IMR-90 (cell line): ENCODE results near the gene DIPK1A. TPM values are rescaled to one million over a fixed set of nuclear protein-coding genes. Genes with fewer than 3 reads are reported as not detected.

Experiments used
- ATAC-seq: fragments of 200-7000 bp; cut with Tn5 transposase; 2 replicates; pipeline ENCODE4 v1.9.1; 2020; ENCODE audit warnings: low read depth, mild to moderate bottlenecking, moderate library complexity
- BruUV-seq: library from RNA; stranded (reverse); fragments of 400-500 nt; replicated peaks from 2 replicates; lab custom pipeline; 2021; lab: Mats Ljungman, UMichigan
- CTCF ChIA-PET: fragments of 300-600 bp; formaldehyde crosslinking; extraction: SDS; loops from one replicate; lab custom pipeline; 2021; ENCODE audit warnings: antibody characterized with exemption; lab: Yijun Ruan, JAX
- POLR2A ChIA-PET: fragments of 300-600 bp; sonication (Branson Sonifier 250); formaldehyde crosslinking; loops from one replicate; lab custom pipeline; 2022; ENCODE audit warnings: antibody characterized with exemption; ENCODE audit not compliant: unreplicated experiment; lab: Charles Lee
- DNase-seq: peaks from one replicate; pipeline ENCODE4 v3.0.0; 2013
- H2AFZ ChIP-seq: replicated peaks from 2 replicates; pipeline ENCODE3; 2013; ENCODE audit warnings: low read length, mild to moderate bottlenecking; ENCODE audit not compliant: poor library complexity
- H2AK5ac ChIP-seq: 2 replicates; pipeline ENCODE4 v1.6.1; 2013; ENCODE audit warnings: low read depth, low read length, inconsistent platforms
- H2AK9ac ChIP-seq: replicated peaks from 2 replicates; pipeline ENCODE3; 2013; ENCODE audit warnings: mild to moderate bottlenecking, low read depth, low read length, moderate library complexity; ENCODE audit not compliant: poor library complexity
- H2BK120ac ChIP-seq: 2 replicates; pipeline ENCODE4 v1.6.1; 2013; ENCODE audit warnings: low read depth, low read length, inconsistent platforms
- H2BK15ac ChIP-seq: 3 replicates; pipeline ENCODE4 v1.6.1; 2013; ENCODE audit warnings: low read depth, low read length, inconsistent platforms
- H2BK20ac ChIP-seq: 2 replicates; pipeline ENCODE4 v1.6.1; 2013; ENCODE audit warnings: low read depth, mild to moderate bottlenecking, inconsistent platforms, low read length, moderate library complexity
- H2BK5ac ChIP-seq: 2 replicates; pipeline ENCODE4 v1.6.1; 2013; ENCODE audit warnings: mild to moderate bottlenecking, low read depth, low read length, inconsistent platforms; ENCODE audit not compliant: poor library complexity, severe bottlenecking
- H3K14ac ChIP-seq: replicated peaks from 2 replicates; pipeline ENCODE4 v1.6.1; 2013; ENCODE audit warnings: low read depth, low read length, inconsistent platforms
- H3K18ac ChIP-seq: 2 replicates; pipeline ENCODE4 v1.6.1; 2013; ENCODE audit warnings: low read depth, low read length, control low read depth
- H3K23ac ChIP-seq: 2 replicates; pipeline ENCODE4 v1.6.1; 2013; ENCODE audit warnings: low read depth, low read length, inconsistent platforms
- H3K27ac ChIP-seq: 2 replicates; pipeline ENCODE4 v1.5.1; 2013; ENCODE audit warnings: mild to moderate bottlenecking, control low read depth, low read length; ENCODE audit not compliant: insufficient read depth
- H3K27me3 ChIP-seq: 2 replicates; pipeline ENCODE4 v1.6.1; 2013; ENCODE audit warnings: low read length; ENCODE audit not compliant: control insufficient read depth, insufficient read depth
- H3K36me3 ChIP-seq: 2 replicates; pipeline ENCODE4 v1.6.1; 2013; ENCODE audit warnings: low read length, mixed read lengths; ENCODE audit not compliant: control insufficient read depth, insufficient read depth
- H3K4ac ChIP-seq: 2 replicates; pipeline ENCODE4 v1.6.1; 2013; ENCODE audit warnings: low read depth, low read length, inconsistent platforms
- H3K4me1 ChIP-seq: 2 replicates; pipeline ENCODE4 v1.6.1; 2013; ENCODE audit warnings: low read length, mixed read lengths; ENCODE audit not compliant: control insufficient read depth, insufficient read depth
- H3K4me2 ChIP-seq: 2 replicates; pipeline ENCODE4 v1.6.1; 2013; ENCODE audit warnings: low read depth, mild to moderate bottlenecking, control low read depth, low read length, moderate library complexity
- H3K4me3 ChIP-seq: 2 replicates; pipeline ENCODE4 v1.5.1; 2013; ENCODE audit warnings: low read depth, mild to moderate bottlenecking, control low read depth, low read length, moderate library complexity; ENCODE audit not compliant: insufficient read depth
- H3K56ac ChIP-seq: 2 replicates; pipeline ENCODE4 v1.6.1; 2013; ENCODE audit warnings: low read length, inconsistent platforms; ENCODE audit not compliant: insufficient read depth; ENCODE audit errors: extremely low read depth
- H3K79me1 ChIP-seq, 2 experiments: 2 replicates each; pipeline ENCODE4 v1.6.1; 2013; ENCODE audit warnings: low read length in 2 of 2, inconsistent platforms in 1 of 2, low read depth in 1 of 2
- H3K9ac ChIP-seq: 2 replicates; pipeline ENCODE4 v1.6.1; 2013; ENCODE audit warnings: low read depth, low read length, control low read depth
- H3K9me1 ChIP-seq: 2 replicates; pipeline ENCODE4 v1.6.1; 2013; ENCODE audit warnings: low read length, inconsistent platforms; ENCODE audit not compliant: insufficient read depth
- H3K9me3 ChIP-seq: 2 replicates; pipeline ENCODE4 v1.6.1; 2013; ENCODE audit warnings: low read length; ENCODE audit not compliant: control insufficient read depth, insufficient read depth
- H4K20me1 ChIP-seq: 2 replicates; pipeline ENCODE4 v1.6.1; 2013; ENCODE audit warnings: low read length, inconsistent platforms; ENCODE audit not compliant: insufficient read depth
- H4K5ac ChIP-seq: 2 replicates; pipeline ENCODE4 v1.6.1; 2013; ENCODE audit warnings: mild to moderate bottlenecking, low read depth, low read length, control low read depth
- H4K8ac ChIP-seq, 2 experiments: 2 replicates each; pipeline ENCODE4 v1.6.1; 2013; ENCODE audit warnings: low read depth in 2 of 2, low read length in 2 of 2, control low read depth in 1 of 2, inconsistent platforms in 1 of 2
- H4K91ac ChIP-seq: 2 replicates; pipeline ENCODE4 v1.6.1; 2013; ENCODE audit warnings: low read depth, low read length, inconsistent platforms; ENCODE audit not compliant: insufficient read depth
- MAZ ChIP-seq: IDR thresholded peaks from 2 replicates; pipeline ENCODE4 v1.6.1; 2012; ENCODE audit warnings: low read depth, mild to moderate bottlenecking, low read length, improper control_type of control experiment, moderate library complexity, borderline replicate concordance
- MXI1 ChIP-seq: IDR thresholded peaks from 2 replicates; pipeline ENCODE4 v1.6.1; 2012; ENCODE audit warnings: low read depth, mild to moderate bottlenecking, low read length, moderate library complexity, borderline replicate concordance
- WGBS, 2 experiments: methylation state at CpG; one replicate each; pipeline versions ENCODE4 v1.1.5 to v1.1.7; 2013; ENCODE audit warnings: missing lambda C conversion rate in 2 of 2; ENCODE audit not compliant: insufficient read length in 1 of 2; ENCODE audit errors: extremely low coverage in 2 of 2; 5-methylcytosine and 5-hydroxymethylcytosine counted together
- dilution Hi-C: fragments of 300-500 bp; cut with HindIII; formaldehyde crosslinking; loops from one replicate; pipeline ENCODE4 v1.14.3; 2018; ENCODE audit warnings: low sequenced_read_pairs; ENCODE audit not compliant: unreplicated experiment
- in situ Hi-C: fragments of 300-500 bp; cut with MboI; formaldehyde crosslinking; loops from 3 replicates; pipeline ENCODE4 v1.14.3; 2019; ENCODE audit warnings: low sequenced_read_pairs, inconsistent platforms, mixed read lengths
- intact Hi-C: fragments of 100-400 bp; cut with micrococcal nuclease; formaldehyde crosslinking; loops from 2 replicates; pipeline ENCODE4 v1.10.0; 2022
- polyA plus RNA-seq, 3 experiments: library from polyadenylated mRNA; depleted of rRNA; stranded (reverse); fragments of >200 nt; gene quantifications; 2 replicates each; pipeline ENCODE4 v1.2.3, GENCODE V29; 2012; ENCODE audit warnings: low replicate concordance in 1 of 3
- total RNA-seq: library from RNA; depleted of rRNA; stranded (reverse); fragments of >200 nt; gene quantifications from 2 replicates; pipeline ENCODE4 v1.2.3, GENCODE V29; 2012

DIPK1A gene
- total and polyA plus RNA-seq, 2 of the 4 experiments (the other 2 are of a cell fraction) = 4.7 to 5.7 TPM

DNA sequence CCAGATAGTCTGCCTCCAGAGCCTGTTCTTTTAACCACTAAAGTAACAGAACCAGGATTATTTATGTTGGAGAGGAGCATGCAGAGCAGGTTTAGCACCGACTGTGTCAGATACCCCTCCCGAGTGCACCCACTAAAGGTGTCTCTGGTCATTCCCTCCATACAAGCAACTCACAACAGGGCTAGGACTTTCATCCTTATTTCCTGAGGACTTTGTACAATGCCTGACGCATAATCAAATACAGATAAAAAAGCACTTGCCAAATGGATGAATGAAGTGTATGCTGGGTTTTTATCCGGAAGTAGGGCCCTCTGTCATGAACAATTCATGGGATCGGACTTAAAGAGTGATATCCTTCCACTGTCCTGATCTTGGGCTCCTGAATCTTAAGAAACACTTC lies 103.4 kb downstream of the DIPK1A start:
- ChIA-PET CTCF (interaction anchor here (1.5 to 2.8 kb wide), 4 partner anchors 12 to 136 kb away, joined by 4 to 29 read pairs (median 21); partner anchors contain the start of gene DIPK1A), POLR2A (no interaction called here)
- no peaks in the 10 kb centered on the region for H3K36me3 ChIP-seq
- no peak overlapping the region for H4K8ac ChIP-seq
- intact Hi-C loops = no loop called here
- no peak overlapping the region for H3K18ac ChIP-seq
- no peak overlapping the region for H4K5ac ChIP-seq
- no peak overlapping the region for H2BK20ac ChIP-seq
- no TSS peak for BruUV-seq
- no peak overlapping the region for H3K4ac ChIP-seq
- in situ Hi-C loops = no loop called here
- H3K4me1 ChIP-seq = no peaks in the 10 kb centered on the region
- H4K20me1 ChIP-seq = no peaks in the 10 kb centered on the region
- H3K27ac ChIP-seq = no peak overlapping the region
- DNase-seq (no peak), ATAC-seq (no peak)
- H3K9me1 ChIP-seq = no peaks in the 10 kb centered on the region
- no peak overlapping the region for H2AK5ac ChIP-seq
- H3K9ac ChIP-seq = no peak overlapping the region
- no peaks in the 10 kb centered on the region; a peak in 1 of 4 replicates for H3K79me1 ChIP-seq
- H2BK5ac ChIP-seq = no peak overlapping the region
- H3K23ac ChIP-seq = no peak overlapping the region
- no peak overlapping the region for H2BK120ac ChIP-seq
- no peaks in the 10 kb centered on the region for H3K27me3 ChIP-seq
- H3K56ac ChIP-seq = no peak overlapping the region
- no peak overlapping the region for H2AFZ ChIP-seq
- H2BK15ac ChIP-seq = no peak overlapping the region
- WGBS, 2 experiments = no CpG with 5 or more reads among the region's 5 CpGs
- H3K9me3 ChIP-seq = no peaks in the 10 kb centered on the region; the same call in 1 of the 2 replicates
- no peak overlapping the region for H4K91ac ChIP-seq
- TF ChIP-seq MAZ = no peak
- TF ChIP-seq MXI1 = no peak
- dilution Hi-C loops = no loop called here
- no peak overlapping the region for H3K4me3 ChIP-seq
- H3K4me2 ChIP-seq = no peak overlapping the region
- no peak overlapping the region for H2AK9ac ChIP-seq
- H3K14ac ChIP-seq = no peak overlapping the region
